Activated T-cell treated with anti-CD3 and anti-CD28 coated beads, Interleukin-2, amount 50 U/mL, for 48 hours (primary cell): ENCODE results near the gene ZC3H7B.

Experiments used
- DNase-seq, 2 experiments: peaks; one replicate each; pipeline ENCODE4 v3.0.0-alpha.2; 2020

The ZC3H7B gene

DNA sequence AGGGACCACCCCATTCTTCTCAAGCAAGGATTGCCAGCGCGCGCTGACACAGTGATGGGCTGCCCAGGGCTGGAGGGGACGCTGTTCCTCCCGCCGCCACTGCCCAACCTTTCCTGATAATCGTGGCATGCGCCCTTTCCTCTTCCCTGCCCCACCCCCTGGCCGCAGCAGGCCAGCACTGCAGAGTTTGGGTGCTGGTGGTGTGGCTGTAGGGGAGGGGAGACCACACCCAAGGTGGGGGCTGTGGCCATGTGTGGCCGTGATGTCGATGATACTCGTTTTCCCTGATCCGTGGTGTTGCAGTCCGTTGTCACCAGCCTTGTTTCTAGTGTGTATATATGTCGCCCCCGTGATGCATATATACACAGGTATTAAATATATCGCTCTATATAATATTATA lies 57.6 kb downstream of the ZC3H7B start:
- DNase-seq = no peak

DNA sequence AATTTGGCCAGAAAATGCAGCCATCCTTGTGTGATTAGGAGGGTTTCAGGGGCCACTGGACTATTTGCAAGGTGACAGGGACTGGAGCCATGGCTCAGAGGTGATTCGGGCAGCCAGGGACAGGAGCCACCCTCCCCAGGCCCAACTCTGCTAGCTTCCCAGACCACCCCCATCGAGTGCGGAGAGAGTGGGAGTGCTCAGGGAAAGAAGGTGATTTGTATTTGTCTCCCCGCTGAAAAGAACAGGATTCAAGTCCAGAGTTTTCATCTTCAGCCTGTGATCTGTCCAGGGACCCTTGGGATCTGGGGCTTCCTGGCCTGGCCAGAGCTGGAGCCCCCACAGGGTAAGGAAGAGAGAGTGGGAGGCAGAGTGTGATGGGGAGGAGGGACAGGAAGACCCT lies 58.1 kb downstream of the ZC3H7B start:
- DNase-seq = no peak

DNA sequence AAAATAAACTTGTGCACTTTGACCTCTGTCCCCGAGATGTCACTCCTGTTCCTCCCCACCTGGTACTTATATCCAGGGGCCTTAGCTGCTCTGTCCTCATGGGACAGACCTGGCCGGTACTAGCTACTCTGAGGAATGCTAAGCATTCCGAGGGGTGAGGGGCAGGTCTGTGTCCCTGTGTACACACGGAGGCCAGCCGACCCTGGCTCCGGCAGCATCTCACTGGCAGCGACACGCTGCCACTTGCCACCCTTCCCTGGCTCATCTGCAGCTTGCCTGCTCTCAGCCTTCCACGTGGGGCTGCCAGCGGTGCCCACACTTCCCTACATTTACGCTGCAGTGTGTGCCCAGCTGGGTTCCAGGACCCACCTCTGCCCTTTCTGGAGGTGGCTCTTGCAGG lies 58.8 kb downstream of the ZC3H7B start:
- DNase-seq = no peak

DNA sequence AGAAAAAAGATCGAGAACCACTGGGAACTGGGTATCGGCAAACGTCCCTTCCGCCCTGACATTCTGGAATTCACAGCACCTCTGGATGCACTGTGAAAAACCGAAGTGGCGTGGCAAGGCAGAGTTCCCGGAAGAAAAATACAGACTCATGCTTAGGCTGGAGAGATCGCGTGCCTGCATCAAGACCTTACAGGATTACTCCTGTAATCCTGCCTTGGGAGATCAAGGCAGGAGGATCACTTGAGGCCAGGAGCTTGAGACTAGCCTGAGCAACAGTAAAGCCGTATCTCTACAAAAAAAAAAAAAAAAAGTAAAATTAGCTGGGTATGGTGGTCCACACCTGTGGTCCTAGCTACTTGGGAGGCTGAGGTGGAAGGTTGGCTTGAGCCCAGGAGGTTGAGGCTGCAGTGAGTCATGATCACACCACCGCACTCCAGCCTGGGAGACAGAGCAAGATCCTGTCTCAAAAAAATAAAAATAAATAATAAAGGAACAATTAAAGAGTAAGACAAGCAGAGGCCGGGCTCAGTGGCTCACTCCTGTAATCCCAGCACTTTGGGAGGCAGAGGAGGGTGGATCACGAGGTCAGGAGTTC lies 60.5 kb downstream of the ZC3H7B start:
- no peak for DNase-seq

DNA sequence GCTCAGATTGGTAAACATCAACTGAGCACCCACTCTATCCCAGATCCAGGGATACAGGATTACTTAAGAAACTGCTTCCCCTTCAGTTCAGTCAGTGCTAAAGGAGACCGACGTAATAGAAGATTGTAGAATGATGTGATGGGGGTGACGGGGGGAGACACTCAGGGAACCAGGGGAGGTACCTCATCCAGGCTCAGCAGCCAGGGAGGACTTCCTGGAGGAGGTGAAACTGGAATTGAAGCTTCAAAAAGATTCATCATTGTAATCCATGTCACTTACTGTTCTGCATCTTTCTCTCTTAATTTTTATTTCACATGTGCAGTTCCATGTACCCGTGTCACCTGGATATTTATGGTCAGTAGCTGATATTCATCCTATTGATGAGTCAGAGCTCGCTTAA lies 61.3 kb downstream of the ZC3H7B start:
- DNase-seq = no peak

DNA sequence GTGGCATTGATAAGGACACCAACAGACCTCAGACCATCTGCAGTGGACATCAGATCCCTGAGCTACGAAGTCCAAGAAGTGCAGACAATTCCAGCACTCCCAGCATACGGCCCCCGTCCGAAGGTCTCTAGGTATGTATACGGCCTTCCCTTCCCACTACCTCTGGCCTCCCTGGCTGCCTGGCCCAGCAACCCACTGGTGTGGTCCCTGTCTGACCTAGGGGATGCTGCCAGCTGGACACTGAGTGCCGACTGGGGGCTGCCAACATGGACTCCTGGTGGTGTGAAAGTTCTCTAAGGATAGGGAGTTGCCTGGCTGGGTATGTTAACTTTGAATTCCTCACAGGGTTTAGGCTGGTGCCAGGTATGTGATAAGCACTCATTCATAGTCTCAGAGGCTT lies 62.9 kb downstream of the ZC3H7B start:
- DNase-seq = no peak

DNA sequence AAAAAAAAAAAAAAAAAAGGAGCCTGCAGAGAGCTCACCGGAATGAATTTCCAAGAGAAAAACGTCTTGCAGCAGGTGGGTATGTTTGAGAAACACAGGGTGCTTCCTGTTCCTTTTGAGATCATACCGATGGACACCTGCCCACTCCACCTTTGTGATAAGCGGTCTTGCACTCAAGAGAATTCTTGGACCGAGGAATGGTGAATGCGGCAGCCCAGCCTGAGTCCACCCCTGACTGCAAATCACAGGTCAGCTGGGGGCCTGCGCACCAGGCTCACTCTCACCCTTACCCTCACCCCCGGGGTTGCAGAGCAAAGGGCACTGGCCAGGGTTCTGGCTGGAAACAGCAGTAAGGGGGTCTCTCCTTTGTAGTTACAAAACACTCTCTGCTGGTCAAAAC lies 63.6 kb downstream of the ZC3H7B start:
- no peak for DNase-seq

DNA sequence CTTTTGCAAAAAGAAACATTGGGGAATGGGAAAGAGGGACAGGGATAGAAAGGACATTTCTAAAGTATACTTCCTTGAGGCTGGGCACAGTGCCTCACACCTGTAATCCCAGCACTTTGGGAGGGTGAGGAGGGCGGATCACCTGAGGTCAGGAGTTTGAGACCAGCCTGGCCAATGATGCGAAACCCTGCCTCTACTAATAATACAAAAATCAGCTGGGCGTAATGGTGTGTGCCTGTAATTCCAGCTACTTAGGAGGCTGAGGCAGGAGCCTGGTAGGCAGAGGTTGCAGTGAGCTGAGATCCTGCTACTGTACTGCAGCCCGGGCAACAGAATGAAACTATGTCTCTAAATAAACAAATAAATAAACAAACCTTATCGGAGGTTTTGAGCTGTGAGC lies 64.1 kb downstream of the ZC3H7B start:
- DNase-seq = no peak

DNA sequence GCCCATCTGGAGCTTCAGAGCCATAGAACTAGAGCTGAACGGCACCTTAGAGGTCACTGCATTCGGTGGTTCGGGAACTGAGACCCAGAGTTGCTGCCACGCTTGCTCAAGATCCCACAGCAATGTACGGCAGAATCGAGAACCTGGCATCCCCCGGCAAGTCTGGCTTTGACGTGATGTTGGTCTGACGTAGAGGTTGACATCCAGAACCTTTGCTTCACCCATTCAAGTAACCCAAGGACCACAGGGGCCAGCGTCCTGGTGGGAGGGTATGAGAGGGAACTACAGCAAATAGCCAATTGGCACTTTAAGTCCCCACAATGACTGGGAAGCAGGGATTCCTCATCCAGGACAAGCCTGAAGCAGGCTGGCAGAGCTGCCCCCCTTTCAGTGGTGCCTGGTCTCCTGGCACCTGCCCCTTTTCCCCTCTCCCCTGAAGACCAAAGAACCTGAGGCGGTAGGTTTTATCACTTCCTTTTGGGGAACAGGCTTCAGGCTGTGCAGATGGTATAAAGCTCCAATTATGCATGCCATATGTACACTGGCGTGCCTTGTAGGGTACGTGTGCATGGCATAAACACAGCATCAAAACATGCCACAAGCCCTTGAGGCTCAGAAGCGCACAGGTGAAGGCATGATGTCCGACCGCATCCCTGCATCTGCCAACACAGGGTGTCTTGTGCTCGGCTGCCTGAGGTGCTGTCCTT lies 65.2 kb downstream of the ZC3H7B start:
- DNase-seq = no peak

DNA sequence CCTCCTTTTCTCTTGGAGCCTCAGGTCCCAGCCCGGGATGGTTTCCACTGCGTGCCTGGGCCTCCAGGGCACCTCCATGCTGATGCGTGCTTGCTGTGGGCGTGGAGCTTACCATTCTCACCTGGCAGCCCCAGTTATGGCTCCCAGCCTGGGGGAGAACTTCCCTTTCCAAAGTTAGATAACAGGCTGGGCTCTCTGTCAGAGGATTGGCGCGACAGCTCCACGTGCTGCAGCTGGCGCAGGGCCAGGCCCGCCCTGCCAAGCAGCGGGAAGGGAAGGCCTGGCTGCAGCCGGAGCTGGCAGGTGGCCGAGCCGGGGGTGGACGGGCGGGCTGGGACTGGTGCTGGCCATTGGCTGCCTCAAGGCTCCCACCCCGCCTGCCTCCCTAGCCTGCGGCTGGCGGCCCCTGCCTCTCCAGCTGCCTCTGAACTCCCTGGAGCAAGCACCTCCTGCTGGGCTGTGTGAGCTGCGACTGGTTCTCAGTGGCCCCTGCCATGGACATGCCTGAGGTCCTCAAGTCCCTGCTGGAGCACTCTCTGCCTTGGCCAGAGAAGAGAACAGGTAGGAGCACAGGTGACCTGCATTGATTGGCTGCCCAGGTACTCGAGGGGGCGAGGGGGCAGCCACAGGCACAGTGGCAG lies 65.8 kb downstream of the ZC3H7B start:
- DNase-seq = peak; percentile 25 to 35

DNA sequence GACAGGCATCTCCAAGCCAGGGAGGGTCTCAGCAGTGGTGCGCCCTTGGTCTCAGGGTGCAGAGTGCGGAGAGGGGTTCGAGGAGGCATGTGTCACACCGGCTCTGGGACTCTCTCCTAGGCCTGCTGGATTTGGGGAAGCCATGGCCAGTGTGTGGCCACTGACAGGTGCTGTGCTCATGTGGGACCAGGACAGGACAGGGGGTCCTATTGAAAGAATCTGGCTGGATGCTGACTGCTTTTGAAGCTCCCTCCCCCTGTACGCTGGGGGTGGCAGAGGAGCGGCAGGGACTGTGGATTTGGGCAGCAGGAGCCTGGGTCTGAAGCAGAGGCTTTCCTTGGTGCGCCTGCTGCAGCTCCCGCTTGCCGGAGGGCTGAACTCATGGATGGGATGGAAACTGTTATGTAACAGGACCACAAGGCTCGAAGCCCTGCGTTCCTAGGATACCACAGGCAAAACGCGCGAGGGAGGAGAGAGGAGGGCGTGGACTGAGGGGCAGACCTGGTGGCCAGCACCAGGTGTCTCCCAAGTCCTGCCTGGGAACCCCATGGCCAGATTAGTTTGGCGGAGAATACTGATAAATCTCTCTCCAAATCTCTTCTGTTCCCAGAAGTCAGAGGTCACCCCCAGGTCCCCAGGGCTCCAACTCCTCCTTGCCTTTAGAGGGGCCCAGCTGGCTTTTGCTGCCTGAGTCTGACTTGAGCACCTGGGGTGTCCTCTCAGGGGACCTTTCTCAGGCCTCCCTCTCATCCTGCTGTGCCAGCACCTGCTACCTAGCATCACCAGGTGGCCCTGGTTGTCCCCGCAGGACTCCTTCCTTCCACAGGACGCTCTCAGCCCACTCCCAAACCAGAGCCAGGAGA lies 66.6 kb downstream of the ZC3H7B start:
- DNase-seq = no peak

DNA sequence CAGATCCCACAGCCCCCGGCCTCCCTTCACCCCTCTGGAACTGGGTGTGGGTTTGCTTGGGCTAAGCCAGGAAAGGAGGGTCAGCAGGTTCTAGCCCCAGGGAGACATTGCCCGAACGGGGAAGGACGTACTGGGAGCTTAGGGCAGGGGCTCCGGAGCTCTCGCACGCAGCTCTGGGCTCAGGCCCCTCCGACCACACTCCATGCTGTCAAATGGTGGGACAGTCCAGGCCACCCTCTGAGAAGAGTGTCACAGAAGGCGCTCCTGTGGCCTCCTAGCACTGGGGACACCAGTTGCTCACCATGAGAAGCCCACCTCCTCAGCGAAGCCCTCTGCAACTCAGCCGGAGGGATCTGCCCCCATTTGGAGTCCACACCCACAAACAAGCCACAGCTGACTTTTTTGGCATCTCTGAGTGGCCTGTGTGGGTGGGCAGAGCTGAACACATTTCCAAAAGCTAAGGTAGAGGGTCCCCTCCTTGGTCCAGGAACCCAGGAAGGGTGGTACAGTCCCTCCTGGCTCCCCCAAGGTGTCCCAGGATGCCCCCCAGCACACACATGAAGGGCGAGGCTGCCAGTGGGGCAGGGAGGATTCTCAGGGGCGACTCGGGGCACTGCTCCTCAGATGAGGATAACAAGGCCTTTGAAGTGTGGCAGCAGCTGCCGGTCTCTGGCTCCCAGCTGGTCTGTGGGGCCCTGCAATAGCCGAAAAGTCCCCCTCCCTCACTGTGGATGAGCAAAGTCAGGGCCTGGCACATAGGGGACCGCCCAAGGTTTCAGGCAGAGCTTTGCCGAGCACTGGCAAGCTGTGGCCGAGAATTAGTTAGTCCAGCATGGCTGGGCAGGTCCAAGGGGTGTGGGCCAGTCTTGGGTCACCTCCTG lies 67.5 kb downstream of the ZC3H7B start:
- DNase-seq = no peak

DNA sequence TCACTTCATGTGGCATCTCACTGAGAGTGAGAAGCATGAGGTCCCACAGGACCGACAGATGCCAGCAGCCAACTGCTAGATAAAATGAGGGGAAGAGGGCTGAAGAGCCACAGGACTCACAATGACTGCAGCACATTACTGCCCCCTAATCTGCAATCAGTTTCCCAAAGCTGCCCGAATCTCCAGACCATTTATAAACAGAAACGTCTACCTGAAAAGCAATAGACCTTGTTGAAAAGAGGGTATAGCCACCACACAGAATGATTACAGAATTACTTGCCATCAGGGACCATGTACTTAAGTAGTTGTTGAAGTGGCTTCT lies 68.1 kb downstream of the ZC3H7B start:
- no peak for DNase-seq

DNA sequence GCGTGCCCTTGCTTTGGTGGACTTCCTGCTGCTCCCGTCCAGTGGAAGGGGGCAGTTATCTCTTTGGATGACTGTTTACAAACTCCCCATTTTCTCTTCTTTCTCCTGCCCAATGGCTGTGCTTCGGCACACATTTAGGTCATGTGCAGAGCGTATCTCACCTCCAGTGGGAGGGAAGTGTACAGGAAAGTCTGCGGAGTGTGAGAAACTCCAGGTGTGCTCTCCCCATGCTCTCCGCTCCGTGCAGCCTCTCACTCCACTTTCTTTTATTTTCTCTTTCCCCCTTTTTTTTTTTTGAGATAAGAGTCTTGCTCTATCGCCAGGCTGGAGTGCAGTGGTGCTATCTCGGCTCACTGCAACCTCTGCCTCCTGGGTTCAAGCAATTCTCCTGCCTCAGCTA lies 68.5 kb downstream of the ZC3H7B start:
- no peak for DNase-seq

DNA sequence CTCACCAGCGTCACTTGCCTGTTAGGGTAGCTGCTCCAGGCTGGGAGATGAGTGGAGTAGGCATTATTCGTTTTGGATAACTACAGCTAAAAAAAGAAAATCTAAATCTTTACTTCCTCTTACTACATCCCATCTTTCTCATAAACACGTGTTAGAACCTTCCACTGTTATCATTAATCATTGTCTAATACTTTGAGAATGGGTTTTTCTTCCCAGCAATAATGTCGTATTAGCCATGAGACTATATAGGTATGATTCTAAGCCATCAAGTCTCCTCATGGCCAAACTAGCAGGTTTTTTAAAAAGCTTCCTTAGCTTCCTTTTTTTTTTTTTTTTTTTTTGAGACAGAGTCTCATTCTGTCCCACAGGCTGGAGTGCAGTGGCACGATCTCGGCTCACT lies 76.5 kb downstream of the ZC3H7B start:
- no peak for DNase-seq

DNA sequence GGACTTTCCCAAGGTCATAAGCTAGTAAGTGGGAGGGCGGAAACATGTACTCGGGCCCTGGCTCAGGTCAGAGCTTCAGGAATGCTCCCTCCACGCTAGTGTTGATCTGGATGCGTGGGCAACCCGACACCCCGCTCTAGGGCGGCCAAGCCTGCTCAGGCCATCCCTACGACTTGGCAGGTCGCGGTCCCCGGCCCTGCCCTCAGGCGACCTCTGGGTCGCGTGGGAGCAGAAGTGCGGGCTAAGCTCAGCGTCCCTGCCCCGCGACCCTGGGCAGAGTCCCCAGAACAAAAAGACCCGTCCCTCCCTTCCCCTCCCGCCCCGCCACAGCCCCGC lies 79.6 kb downstream of the ZC3H7B start:
- DNase-seq = no peak

DNA sequence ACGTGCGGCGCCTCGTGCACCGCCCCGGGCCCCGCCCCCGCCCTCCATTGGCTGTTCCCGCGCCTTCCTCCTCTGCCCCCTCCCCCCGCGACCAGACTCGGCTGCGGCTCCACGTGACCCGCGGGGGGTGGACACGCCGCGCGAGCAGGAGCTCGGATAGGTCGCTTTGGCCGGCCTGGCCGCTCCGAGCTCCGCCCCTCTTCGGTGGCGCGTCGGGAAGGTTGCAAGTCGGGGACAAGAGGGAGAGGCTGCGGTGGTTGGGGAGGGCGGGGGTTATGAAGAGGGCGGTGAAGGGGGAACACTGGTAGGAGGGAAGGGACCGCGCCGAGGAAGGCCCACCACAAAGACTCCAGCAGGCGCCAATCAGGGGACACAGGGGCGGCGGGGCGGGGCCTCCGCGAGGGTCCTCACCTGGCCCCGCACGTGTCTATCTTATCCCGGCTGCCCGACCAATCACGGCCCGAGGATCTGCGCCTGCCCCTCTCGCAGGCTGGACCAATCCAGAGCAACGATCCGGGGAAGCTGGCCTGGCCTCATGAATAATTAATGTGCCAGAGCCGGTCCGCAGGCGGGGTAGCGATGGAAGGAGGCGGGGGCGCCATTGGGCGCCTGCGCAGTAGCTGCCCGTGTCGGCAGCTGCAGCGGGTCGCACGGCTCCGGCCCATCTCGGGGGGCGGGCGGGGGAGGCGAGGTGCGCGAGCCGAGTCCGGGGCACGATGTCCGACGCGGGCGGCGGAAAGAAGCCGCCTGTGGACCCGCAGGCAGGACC lies 80.2 kb downstream of the ZC3H7B start, which contains the start of gene TEF:
TEF (plus strand) TSS at position 614 of the 769 bp plus-strand sequence; CDS start at position 717, 103 bp downstream.
- peak; percentile 97 for DNase-seq

DNA sequence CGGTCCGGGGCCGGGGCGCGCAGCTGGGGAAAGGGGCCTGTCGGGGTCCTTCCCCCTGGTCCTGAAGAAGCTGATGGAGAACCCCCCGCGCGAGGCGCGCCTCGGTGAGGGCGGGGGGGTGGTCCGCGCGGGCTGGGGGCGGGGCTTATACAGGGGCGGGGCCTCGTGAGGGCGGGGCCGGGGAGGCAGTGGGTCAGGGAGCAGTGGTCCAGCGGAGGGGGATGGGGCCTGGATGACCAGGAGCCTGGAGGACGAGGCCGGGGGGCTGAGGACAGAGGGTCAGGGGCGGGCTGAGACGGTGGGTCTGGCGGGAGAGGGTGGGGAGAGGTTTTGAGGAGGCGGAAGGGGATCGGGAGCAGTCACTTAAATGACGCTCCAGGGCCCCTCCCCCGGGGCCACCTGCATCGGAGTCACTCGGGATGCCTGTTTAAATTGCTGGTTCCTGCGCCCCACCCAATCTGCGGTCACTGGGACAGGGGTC lies 80.8 kb downstream of the ZC3H7B start:
- peak; percentile 81 to 83 for DNase-seq

DNA sequence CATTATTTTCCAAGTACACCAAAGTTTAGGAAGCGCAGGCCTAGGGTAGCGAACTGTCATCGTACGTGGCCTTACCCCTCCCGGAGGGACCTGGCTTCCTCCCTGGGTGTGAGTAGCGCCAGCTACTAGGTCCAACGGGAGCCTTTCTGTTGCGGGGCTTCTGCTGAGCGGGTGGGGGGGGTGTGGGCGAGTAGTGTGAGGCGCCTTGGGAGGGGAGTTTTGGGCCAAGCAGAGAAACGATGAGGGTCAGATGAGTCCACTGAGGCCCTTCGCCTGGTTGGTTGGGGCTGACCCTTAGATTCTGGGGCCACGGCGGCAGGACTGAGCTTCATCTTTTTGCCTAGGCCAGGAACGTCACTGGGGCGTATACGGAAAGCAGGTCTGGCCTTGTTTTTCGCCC lies 81.3 kb downstream of the ZC3H7B start:
- DNase-seq = no peak

DNA sequence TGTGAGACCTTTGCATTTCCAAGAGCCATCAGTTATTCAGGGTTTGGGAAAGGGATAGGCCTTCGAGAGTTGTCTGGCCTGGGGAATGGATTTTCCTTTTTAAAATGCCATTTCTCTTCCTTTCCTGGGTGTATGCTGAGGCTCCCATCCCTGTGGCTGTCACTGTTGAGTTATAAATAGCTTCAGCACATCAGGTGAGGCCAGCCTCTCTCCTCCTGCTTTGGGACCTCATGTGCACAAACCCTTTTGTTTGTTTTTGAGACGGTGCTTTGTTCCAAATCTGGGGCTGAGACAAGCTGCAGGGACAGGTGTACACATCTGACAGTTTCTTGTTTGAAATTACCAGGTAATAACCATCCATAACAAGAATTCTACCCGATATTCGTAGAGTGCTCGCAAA lies 81.8 kb downstream of the ZC3H7B start:
- DNase-seq = no peak

DNA sequence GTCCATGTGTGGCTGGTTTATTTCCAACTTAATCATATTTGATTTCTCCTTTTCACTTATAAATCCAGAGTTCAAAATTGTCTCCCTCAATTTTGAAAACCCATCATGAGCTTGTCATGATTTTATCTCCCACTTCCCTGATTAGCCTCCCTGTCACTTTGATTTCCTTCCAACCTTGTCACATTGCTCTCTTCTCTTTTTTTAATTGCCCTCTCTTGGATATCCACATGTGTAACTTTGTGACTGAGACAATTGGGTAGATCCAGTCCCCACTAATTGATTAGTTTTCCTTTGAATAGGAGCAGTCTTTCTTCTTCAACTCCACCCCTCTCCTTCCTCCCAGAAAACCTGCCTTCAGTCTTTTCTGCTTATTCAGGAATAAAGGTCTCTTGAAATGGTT lies 82.8 kb downstream of the ZC3H7B start:
- DNase-seq = no peak

DNA sequence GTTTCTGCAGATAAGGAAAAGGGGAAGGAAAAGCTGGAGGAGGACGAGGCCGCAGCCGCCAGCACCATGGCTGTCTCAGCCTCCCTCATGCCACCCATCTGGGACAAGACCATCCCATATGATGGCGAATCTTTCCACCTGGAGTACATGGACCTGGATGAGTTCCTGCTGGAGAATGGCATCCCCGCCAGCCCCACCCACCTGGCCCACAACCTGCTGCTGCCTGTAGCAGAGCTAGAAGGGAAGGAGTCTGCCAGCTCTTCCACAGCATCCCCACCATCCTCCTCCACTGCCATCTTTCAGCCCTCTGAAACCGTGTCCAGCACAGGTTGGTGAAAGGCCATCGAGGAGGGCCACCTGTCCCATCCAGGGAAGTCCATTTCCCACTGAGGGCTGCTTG lies 86.0 kb downstream of the ZC3H7B start:
- DNase-seq = no peak
